ENCODE results near the gene CLK4. TPM values are rescaled to one million over a fixed set of nuclear protein-coding genes. Genes with fewer than 3 reads are reported as not detected.

The CLK4 gene
- total RNA-seq, 1 experiment from 2014 or later: 27.7 TPM

Small RNAs within 50 kb of the gene (small RNA-seq; reads per million reads assigned to genes)
- gene RN7SKP70: 0.20 reads per million

Other genes with a start within 250 kb of the CLK4 start
- 5.7 and 7.6 TPM in 2 replicates for gene COL23A1, start 36.7 kb downstream of the CLK4 start, total RNA-seq (2014; rRNA removed; shearing (Covaris generic); ENCODE audit: low replicate concordance)
- gene ZNF354A, start 103.6 kb upstream of the CLK4 start, total RNA-seq (2014; rRNA removed; shearing (Covaris generic); ENCODE audit: low replicate concordance): 16.1 and 19.3 TPM in 2 replicates
- 2.2 and 3.4 TPM in 2 replicates for gene ZNF354B, start 232.9 kb upstream of the CLK4 start, total RNA-seq (2014; rRNA removed; shearing (Covaris generic); ENCODE audit: low replicate concordance)

All from Karpas-422 (cell line).